ENCODE data around the gene RELN.

DNA sequence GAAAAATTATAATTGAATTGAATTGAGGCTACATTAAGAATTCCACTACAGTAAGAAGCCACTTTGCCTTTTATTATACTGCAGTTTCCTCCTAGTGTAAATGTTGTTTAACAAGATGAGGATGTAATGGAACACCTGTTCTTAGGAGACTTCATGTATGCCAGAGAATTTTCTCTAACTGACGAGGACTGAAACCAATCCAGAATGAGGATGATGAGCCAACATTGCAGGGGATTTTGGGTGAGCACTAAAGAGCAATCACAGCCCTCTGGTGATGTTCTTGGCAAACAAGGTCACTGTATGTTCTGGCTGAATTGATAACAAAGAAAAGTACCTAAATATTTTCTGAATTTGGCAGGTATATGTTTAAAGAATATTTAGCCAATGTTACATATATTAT is 60.9 kb downstream of the RELN start:
- TF ChIP-seq CREBL2 (CRISPR knock-in tag; IDR thresholded peaks at IDR 0.05; ENCODE audit: borderline replicate concordance) (no peak), FOXO4 (CRISPR knock-in tag; conservative IDR thresholded peaks at IDR 0.05) (no peak), NFE2 (CRISPR knock-in tag; IDR thresholded peaks at IDR 0.05) (no peak), SMYD3 (CRISPR knock-in tag; IDR thresholded peaks at IDR 0.05) (no peak), BRF2 (CRISPR knock-in tag; IDR thresholded peaks at IDR 0.05) (no peak), ZNF547 (CRISPR knock-in tag; IDR thresholded peaks at IDR 0.05) (no peak), ZNF24 (IDR thresholded peaks at IDR 0.05) (no peak), RBFOX2 (IDR thresholded peaks at IDR 0.05; ENCODE audit: low read depth, low read length) (no peak), SAFB2 (CRISPR knock-in tag; IDR thresholded peaks at IDR 0.05; ENCODE audit: borderline replicate concordance, low read depth) (no peak), ZNF441 (CRISPR knock-in tag; IDR thresholded peaks at IDR 0.05; ENCODE audit: borderline replicate concordance) (no peak)
